Coronary artery (tissue), 2 donors: Measurements from ENCODE around the gene OR2T29.
A peak's percentile ranks its signal among the peaks of the same experiment; 100 is the strongest.
"Not testable (repeated sequence)": the region's sequence is repeated elsewhere in the genome, so short reads cannot be mapped to it uniquely, and the experiment has no call there.

ENCODE experiments used
- DNase-seq: peaks from one replicate; pipeline ENCODE4 v3.0.0-alpha.2; 2017; ENCODE audit warnings: low spot score
- H3K27ac ChIP-seq, 2 donors: fragments of 200-600 bp; sonication (generic); one replicate each; pipeline ENCODE4 v1.5.1; 2016 to 2019
- H3K4me3 ChIP-seq: fragments of 200-600 bp; sonication (generic); 2 replicates; pipeline ENCODE4 v1.5.1; 2016; ENCODE audit warnings: mild to moderate bottlenecking, moderate library complexity
- CTCF ChIP-seq: fragments of 200-600 bp; sonication (generic); IDR thresholded peaks from one replicate; pipeline ENCODE4 v1.5.1; 2019; ENCODE audit warnings: antibody characterized with exemption

The OR2T29 gene

GRCh38 chr1:248537449-248537848, 25.1 kb downstream of the OR2T29 start:
- DNase-seq, H3K27ac ChIP-seq, H3K4me3 ChIP-seq: not testable (repeated sequence)

- no peak overlapping the region for H3K27ac ChIP-seq
- no peak for TF ChIP-seq CTCF
- no peak overlapping the region for H3K4me3 ChIP-seq
- peak; percentile 19 for DNase-seq
Measured at GRCh38 chr1:248521856-248522255, 40.7 kb downstream of the OR2T29 start.

DNA sequence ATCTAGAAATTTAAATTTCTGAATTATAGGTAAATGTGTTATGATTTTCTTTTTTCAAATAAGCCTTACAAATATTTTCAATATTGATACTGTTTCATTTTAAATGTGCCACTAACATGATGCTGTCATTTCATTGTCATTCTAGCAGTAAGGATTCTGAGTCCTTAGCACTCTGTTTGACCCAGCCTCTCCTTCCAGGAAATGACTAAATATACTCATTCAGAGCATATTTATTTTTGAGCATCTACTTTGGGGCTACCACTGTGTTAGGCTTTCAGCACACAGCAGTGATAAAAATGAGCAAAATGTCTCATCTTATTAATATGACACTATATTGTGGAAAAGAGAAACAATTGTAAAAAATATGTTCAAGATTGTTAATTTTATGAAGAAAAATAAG, 52.4 kb downstream of the OR2T29 start:
- not testable (repeated sequence) for H3K4me3 ChIP-seq, DNase-seq, H3K27ac ChIP-seq

GRCh38 chr1:248507773-248508172, 54.8 kb downstream of the OR2T29 start, which contains the start of gene OR2G6:
TSS of gene OR2G6 (plus strand) at chr1:248508073. CDS start at chr1:248521647, 13,574 bp downstream.
- not testable (repeated sequence) for H3K4me3 ChIP-seq, H3K27ac ChIP-seq, DNase-seq
